K562 (cell line): ENCODE measurements around the gene FAM118B. TPM values are rescaled to one million over a fixed set of nuclear protein-coding genes. Genes with fewer than 3 reads are reported as not detected.

Experiments used
- C11orf30 ChIP-seq: fragments of 450-650 bp; IDR thresholded peaks from 2 replicates; pipeline ENCODE4 v1.6.1; 2016; ENCODE audit warnings: low read depth, mild to moderate bottlenecking
- CCNT2 ChIP-seq: IDR thresholded peaks from 2 replicates; pipeline ENCODE4 v1.6.1; 2011; ENCODE audit warnings: borderline replicate concordance, low read depth, mild to moderate bottlenecking, moderate library complexity, mixed read lengths, low read length; ENCODE audit not compliant: insufficient read length; ENCODE audit errors: extremely low read depth
- SIN3B ChIP-seq: fragments of 450-650 bp; IDR thresholded peaks from 2 replicates; pipeline ENCODE4 v1.6.1; 2017; ENCODE audit warnings: low read depth, mild to moderate bottlenecking, moderate library complexity
- polyA plus RNA-seq, 8 experiments: library from polyadenylated mRNA; depleted of rRNA in 4 of 8; stranded (reverse) in 5 of 8; unstranded in 3 of 8; fragments of >200 nt; fragmentation: Nextera tagmentation in 2 of 8; fragmentation: Illumina TruSeq in 1 of 8; extraction: Ambion mirVana in 2 of 8; extraction: Trizol in 1 of 8; gene quantifications; 2 replicates each; pipeline versions ENCODE4 v1.2.1 to v1.2.3, GENCODE V29; 2011 to 2014; ENCODE audit warnings: inconsistent platforms in 1 of 8, missing spikeins in 1 of 8
- total RNA-seq, 7 experiments: library from RNA; depleted of rRNA in 6 of 7; stranded (reverse); fragments of >200 nt in 6 of 7; fragmentation: Illumina TruSeq in 2 of 7; extraction: Trizol in 2 of 7; gene quantifications; 2 replicates each; pipeline versions ENCODE4 v1.2.1 to v1.2.3, GENCODE V29; 2011 to 2021; ENCODE audit warnings: low replicate concordance in 1 of 7
- TF ChIP-seq, protein P1 (sequence below): fragments of 250-450 bp; sonication (Bioruptor Pico); IDR thresholded peaks from 2 replicates; pipeline ENCODE4 v1.9.0; 2021; ENCODE audit warnings: mild to moderate bottlenecking, inconsistent platforms
- TF ChIP-seq, protein P2 (sequence below): IDR thresholded peaks from 2 replicates; pipeline ENCODE4 v1.6.1; 2012; ENCODE audit warnings: low read depth, low read length, improper control_type of control experiment, borderline replicate concordance
- TF ChIP-seq, protein P3 (sequence below): fragments of 450-650 bp; IDR thresholded peaks from 2 replicates; pipeline ENCODE4 v1.6.1; 2016; ENCODE audit warnings: borderline replicate concordance

The FAM118B gene
- total and polyA plus RNA-seq, 9 of the 15 experiments (the other 6 are each of a cell fraction or from before 2014, with no cell fraction given): 12.0 to 49.0 (median 22.1) TPM

DNA sequence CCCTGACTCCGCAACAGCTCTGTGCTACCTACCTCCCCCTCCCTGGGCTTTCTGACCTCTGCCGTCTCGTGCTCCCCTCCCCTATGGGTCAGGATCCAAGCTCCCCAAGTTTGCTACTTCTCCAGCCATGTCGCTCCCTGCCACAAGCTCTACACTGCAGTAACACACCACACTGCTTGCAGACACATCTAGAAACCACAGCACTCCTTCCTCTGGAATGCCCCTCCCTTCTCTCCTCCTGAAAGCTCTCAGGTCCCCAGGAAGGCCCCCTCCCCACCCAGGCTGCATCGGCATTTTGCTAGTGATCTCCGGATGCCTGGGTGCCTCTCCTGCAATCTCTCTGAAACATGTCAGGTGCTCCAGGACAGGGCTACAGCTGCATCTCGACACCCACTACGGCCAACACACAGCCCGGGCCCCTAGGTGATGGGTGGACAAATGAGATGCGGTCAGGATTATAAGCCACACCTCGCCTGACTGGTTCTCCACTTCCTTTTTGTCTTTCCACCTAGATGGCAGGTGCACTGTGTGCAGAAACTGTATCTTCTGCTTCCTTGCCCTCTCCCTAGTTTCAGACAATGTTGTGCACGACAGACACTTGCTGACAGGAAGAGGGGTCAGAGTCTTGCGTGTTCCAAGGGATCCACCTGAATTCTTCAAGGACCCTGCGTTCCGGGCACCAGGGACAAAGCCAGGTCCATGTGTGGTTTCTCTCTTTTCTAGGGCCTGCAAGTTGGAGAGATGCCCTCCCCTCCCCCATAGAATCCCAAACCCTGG lies 23.1 kb upstream of the FAM118B start (continued):
- TF ChIP-seq, protein P1, sequence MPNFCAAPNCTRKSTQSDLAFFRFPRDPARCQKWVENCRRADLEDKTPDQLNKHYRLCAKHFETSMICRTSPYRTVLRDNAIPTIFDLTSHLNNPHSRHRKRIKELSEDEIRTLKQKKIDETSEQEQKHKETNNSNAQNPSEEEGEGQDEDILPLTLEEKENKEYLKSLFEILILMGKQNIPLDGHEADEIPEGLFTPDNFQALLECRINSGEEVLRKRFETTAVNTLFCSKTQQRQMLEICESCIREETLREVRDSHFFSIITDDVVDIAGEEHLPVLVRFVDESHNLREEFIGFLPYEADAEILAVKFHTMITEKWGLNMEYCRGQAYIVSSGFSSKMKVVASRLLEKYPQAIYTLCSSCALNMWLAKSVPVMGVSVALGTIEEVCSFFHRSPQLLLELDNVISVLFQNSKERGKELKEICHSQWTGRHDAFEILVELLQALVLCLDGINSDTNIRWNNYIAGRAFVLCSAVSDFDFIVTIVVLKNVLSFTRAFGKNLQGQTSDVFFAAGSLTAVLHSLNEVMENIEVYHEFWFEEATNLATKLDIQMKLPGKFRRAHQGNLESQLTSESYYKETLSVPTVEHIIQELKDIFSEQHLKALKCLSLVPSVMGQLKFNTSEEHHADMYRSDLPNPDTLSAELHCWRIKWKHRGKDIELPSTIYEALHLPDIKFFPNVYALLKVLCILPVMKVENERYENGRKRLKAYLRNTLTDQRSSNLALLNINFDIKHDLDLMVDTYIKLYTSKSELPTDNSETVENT (CRISPR knock-in tag): no peak
- TF ChIP-seq, protein P2, sequence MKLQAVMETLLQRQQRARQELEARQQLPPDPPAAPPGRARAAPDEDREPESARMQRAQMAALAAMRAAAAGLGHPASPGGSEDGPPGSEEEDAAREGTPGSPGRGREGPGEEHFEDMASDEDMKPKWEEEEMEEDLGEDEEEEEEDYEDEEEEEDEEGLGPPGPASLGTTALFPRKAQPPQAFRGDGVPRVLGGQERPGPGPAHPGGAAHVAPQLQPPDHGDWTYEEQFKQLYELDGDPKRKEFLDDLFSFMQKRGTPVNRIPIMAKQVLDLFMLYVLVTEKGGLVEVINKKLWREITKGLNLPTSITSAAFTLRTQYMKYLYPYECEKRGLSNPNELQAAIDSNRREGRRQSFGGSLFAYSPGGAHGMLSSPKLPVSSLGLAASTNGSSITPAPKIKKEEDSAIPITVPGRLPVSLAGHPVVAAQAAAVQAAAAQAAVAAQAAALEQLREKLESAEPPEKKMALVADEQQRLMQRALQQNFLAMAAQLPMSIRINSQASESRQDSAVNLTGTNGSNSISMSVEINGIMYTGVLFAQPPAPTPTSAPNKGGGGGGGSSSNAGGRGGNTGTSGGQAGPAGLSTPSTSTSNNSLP: no peak
- TF ChIP-seq C11orf30 (no peak), SIN3B (no peak), CCNT2 (no peak)
- TF ChIP-seq, protein P3, sequence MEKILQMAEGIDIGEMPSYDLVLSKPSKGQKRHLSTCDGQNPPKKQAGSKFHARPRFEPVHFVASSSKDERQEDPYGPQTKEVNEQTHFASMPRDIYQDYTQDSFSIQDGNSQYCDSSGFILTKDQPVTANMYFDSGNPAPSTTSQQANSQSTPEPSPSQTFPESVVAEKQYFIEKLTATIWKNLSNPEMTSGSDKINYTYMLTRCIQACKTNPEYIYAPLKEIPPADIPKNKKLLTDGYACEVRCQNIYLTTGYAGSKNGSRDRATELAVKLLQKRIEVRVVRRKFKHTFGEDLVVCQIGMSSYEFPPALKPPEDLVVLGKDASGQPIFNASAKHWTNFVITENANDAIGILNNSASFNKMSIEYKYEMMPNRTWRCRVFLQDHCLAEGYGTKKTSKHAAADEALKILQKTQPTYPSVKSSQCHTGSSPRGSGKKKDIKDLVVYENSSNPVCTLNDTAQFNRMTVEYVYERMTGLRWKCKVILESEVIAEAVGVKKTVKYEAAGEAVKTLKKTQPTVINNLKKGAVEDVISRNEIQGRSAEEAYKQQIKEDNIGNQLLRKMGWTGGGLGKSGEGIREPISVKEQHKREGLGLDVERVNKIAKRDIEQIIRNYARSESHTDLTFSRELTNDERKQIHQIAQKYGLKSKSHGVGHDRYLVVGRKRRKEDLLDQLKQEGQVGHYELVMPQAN: no peak
